Measurements from ENCODE around the gene SCGN.

SCGN gene

GRCh38 chr6:25681848-25682247, 29.8 kb downstream of the SCGN start:
- no peak for TF ChIP-seq CTCF (conservative IDR thresholded peaks at IDR 0.05; ENCODE audit: low read depth, low read length)
- Histone ChIP-seq H3K4me1 (ENCODE audit: low read depth, poor library complexity, severe bottlenecking) (no peaks in the 10 kb centered on the region), H3K79me2 (ENCODE audit: insufficient read depth, low read depth) (no peaks in the 10 kb centered on the region), H3K27me3 (ENCODE audit: insufficient read depth, low read depth) (no peaks in the 10 kb centered on the region), H4K20me1 (ENCODE audit: insufficient read depth) (no peaks in the 10 kb centered on the region), H3K9ac (no peak overlapping the region), H2AFZ (ENCODE audit: low read depth) (no peak overlapping the region), H3K27ac (no peak overlapping the region), H3K36me3 (ENCODE audit: insufficient read depth) (no peaks in the 10 kb centered on the region), H3K4me3 (IDR thresholded peaks at IDR 0.05; ENCODE audit: insufficient read depth, low read depth, low read length) (no peak overlapping the region), H3K4me2 (no peak overlapping the region)

GRCh38 chr6:25682324-25682723, 30.3 kb downstream of the SCGN start:
- H3K79me2 ChIP-seq (ENCODE audit: insufficient read depth, low read depth) = no peaks in the 10 kb centered on the region
- H3K27ac ChIP-seq = no peak overlapping the region
- TF ChIP-seq CTCF (conservative IDR thresholded peaks at IDR 0.05; ENCODE audit: low read depth, low read length) = no peak
- no peak overlapping the region for H3K9ac ChIP-seq
- no peak overlapping the region for H2AFZ ChIP-seq (ENCODE audit: low read depth)
- no peaks in the 10 kb centered on the region for H4K20me1 ChIP-seq (ENCODE audit: insufficient read depth)
- H3K4me3 ChIP-seq (IDR thresholded peaks at IDR 0.05; ENCODE audit: insufficient read depth, low read depth, low read length) = no peak overlapping the region
- no peaks in the 10 kb centered on the region for H3K4me1 ChIP-seq (ENCODE audit: low read depth, poor library complexity, severe bottlenecking)
- no peak overlapping the region for H3K4me2 ChIP-seq
- H3K27me3 ChIP-seq (ENCODE audit: insufficient read depth, low read depth) = no peaks in the 10 kb centered on the region
- no peaks in the 10 kb centered on the region for H3K36me3 ChIP-seq (ENCODE audit: insufficient read depth)

GRCh38 chr6:25684565-25684964, 32.5 kb downstream of the SCGN start:
- no peaks in the 10 kb centered on the region for H4K20me1 ChIP-seq (ENCODE audit: insufficient read depth)
- H3K27me3 ChIP-seq (ENCODE audit: insufficient read depth, low read depth) = no peaks in the 10 kb centered on the region
- H2AFZ ChIP-seq (ENCODE audit: low read depth) = no peak overlapping the region
- TF ChIP-seq CTCF (conservative IDR thresholded peaks at IDR 0.05; ENCODE audit: low read depth, low read length) = no peak
- no peaks in the 10 kb centered on the region for H3K36me3 ChIP-seq (ENCODE audit: insufficient read depth)
- H3K4me3 ChIP-seq (IDR thresholded peaks at IDR 0.05; ENCODE audit: insufficient read depth, low read depth, low read length) = no peak overlapping the region
- no peaks in the 10 kb centered on the region for H3K4me1 ChIP-seq (ENCODE audit: low read depth, poor library complexity, severe bottlenecking)
- H3K9ac ChIP-seq = no peak overlapping the region
- H3K4me2 ChIP-seq = no peak overlapping the region
- no peak overlapping the region for H3K27ac ChIP-seq
- no peaks in the 10 kb centered on the region for H3K79me2 ChIP-seq (ENCODE audit: insufficient read depth, low read depth)

- no peaks in the 10 kb centered on the region for H3K79me2 ChIP-seq (ENCODE audit: insufficient read depth, low read depth)
- H3K4me3 ChIP-seq (IDR thresholded peaks at IDR 0.05; ENCODE audit: insufficient read depth, low read depth, low read length) = no peak overlapping the region
- no peak overlapping the region for H3K27ac ChIP-seq
- H2AFZ ChIP-seq (ENCODE audit: low read depth) = no peak overlapping the region
- no peaks in the 10 kb centered on the region for H3K27me3 ChIP-seq (ENCODE audit: insufficient read depth, low read depth)
- H4K20me1 ChIP-seq (ENCODE audit: insufficient read depth) = no peaks in the 10 kb centered on the region
- no peaks in the 10 kb centered on the region for H3K4me1 ChIP-seq (ENCODE audit: low read depth, poor library complexity, severe bottlenecking)
- TF ChIP-seq CTCF (conservative IDR thresholded peaks at IDR 0.05; ENCODE audit: low read depth, low read length) = no peak
- no peaks in the 10 kb centered on the region for H3K36me3 ChIP-seq (ENCODE audit: insufficient read depth)
- no peak overlapping the region for H3K9ac ChIP-seq
- H3K4me2 ChIP-seq = no peak overlapping the region
Measured at GRCh38 chr6:25685251-25685650, 33.2 kb downstream of the SCGN start.

- Histone ChIP-seq H3K9ac (no peak overlapping the region), H4K20me1 (ENCODE audit: insufficient read depth) (no peaks in the 10 kb centered on the region), H3K27ac (no peak overlapping the region), H3K4me3 (IDR thresholded peaks at IDR 0.05; ENCODE audit: insufficient read depth, low read depth, low read length) (no peak overlapping the region), H3K36me3 (ENCODE audit: insufficient read depth) (no peaks in the 10 kb centered on the region), H3K27me3 (ENCODE audit: insufficient read depth, low read depth) (no peaks in the 10 kb centered on the region), H3K4me1 (ENCODE audit: low read depth, poor library complexity, severe bottlenecking) (no peaks in the 10 kb centered on the region), H3K79me2 (ENCODE audit: insufficient read depth, low read depth) (no peaks in the 10 kb centered on the region), H3K4me2 (no peak overlapping the region), H2AFZ (ENCODE audit: low read depth) (no peak overlapping the region)
- TF ChIP-seq CTCF (conservative IDR thresholded peaks at IDR 0.05; ENCODE audit: low read depth, low read length) = no peak
Measured at GRCh38 chr6:25685896-25686295, 33.9 kb downstream of the SCGN start.

Data from KMS-11 (cell line).